Islet precursor cell (in vitro differentiated cells): ENCODE data around the gene ITGB5.
"Not testable (repeated sequence)": the region's sequence is repeated elsewhere in the genome, so short reads cannot be mapped to it uniquely, and the experiment has no call there.

Source experiments
- DNase-seq: peaks from one replicate; pipeline ENCODE4 v3.0.0-alpha.2; 2018

The ITGB5 gene

DNA sequence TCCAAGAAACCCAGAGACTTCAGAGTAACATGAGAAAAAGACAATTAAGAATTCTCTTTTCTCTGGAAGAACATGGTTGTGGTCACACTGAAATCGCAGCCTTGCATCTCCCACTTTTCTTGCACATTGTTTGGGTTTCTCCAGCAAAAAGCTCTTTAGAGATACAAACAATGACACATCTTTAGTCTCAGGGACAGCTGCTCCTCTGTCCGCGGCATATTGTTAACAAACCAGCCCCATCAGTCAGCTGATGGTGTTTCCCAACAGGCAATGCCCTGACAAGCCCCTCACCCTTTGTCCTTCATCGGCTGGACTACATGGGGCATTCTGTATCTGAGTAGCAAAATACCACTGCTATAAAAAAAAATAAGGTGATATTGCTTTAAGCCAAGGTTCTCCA is 103.5 kb downstream of the ITGB5 start:
- no peak for DNase-seq

DNA sequence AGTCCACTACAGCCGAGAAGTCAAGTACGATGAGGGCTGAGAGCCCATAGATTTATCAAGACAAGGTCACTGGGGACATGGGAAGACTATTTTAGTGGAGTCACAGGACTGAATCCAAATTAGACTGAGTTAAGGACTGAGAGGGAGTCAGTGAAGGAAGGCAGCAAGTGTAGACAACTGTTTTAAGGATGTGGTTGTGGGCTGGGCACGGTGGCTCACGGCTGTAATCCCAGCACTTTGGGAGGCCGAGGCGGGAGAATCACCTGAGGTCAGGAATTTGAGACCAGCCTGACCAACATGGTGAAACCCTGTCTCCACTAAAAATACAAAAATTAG is 104.8 kb downstream of the ITGB5 start:
- not testable (repeated sequence) for DNase-seq

DNA sequence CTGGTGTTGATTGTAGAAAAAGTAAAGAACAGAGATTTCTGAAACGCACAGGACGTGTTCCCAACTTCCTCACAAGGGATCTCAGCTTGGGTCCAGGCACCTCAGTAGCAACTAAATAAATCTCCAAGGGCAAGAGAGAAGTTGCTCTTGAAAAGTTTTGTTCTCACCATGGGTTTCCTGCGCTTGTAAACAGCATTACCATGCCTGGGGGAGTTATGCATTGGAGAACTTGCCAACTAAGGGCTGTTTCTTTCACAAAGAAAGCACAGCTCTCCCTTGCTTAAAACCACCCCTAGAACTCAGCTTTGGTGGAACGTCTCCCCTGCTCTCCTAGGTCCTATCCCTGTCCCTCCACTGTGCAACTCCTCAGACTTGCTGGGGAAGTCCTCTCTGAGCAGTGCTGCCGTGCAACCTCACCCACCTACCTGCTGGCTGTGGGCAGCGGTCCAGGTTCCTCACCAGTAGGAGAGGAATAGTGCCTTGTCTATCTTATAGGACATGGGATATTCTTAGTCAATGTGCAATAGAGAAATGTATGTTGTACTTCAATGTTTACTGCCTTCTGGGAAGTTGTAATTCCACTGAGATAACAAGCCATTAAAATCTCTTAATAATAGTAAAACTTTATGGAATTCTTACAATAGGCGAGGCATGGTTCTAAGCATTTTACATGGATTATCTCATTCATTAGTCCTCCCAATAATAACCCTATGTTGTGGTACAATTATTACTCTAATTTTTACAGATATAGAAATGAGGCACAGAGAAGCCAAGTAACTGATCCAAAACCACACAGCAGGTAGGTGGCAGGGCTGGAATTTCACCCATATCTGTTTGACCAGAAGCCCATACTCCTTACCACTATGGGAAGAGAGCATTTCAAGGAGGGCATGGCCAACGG is 105.4 kb downstream of the ITGB5 start:
- DNase-seq = no peak

DNA sequence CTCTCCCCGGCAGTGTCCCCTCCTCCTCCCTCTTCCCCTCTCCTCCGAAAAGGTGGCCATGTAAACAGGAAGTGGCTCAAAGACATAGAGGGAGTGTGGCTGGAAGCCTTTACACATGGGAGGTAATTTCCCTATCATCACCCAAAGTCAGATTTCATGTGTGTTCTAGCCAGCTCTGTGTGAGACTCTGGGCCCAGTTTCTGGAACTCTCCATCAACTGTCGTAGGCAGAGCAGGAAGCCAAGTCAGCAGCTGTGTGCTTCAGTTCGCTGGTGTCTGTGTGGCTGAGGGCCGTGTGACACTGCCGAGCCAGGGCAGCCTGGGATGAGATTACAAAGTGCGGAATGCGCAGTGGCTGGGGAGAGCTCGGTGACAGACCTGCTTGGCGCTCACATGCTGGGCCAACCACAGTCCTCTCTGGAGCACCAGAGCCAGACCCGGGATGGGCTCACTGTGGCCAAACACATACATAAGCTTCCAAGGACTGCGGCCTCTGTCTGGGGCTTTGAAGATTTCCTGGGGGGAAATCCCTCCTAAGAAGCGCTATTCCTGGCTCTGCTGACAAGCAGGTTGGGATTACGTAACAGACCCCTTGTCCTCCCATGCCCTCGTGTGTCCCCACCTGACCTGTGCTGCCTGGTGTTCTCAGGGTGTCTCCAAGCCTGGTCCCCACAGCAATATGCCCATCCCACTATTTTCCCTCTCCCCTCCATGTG is 106.2 kb downstream of the ITGB5 start:
- DNase-seq = peak; percentile 91

DNA sequence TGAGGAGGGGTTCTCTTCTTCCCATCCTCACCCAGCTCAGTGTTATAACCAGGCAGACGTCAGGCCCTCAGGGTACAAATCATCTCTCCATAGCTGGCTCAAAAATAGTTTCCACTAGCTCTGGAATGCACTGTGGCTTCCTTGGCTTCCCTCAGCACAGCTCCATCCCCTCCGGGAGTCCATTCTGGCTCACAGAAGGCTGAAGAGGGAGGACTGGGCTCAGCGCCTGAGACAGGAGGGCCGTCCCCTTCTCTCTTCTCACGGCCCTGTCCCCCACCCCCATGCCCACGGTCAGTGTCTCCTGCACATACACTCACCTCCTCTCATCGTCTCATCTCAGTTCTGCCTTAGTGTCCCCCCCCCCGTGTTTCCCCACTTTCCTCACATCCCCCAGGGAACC is 106.8 kb downstream of the ITGB5 start:
- DNase-seq = peak; percentile 85

DNA sequence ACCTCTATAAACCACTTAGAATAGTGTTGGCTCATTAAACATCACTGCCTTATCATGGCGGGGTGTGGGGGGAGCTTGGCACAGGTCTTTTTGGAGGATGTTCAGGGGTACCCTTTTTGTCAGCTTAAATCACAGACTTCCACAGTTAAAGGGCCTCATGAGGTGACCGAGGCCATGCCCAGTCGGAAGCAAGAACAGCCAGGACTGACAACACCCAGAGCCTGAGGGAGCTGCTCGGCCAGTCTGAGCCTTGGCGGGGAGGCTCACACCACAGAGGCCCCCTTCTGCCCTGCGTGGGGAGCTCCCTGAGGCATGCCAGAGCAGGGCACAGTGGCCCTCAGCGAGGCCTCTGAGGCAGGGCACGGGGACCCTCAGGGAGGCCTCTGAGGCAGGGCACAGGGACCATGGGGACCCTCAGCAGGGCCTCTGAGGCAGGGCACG is 107.4 kb downstream of the ITGB5 start:
- DNase-seq = no peak

DNA sequence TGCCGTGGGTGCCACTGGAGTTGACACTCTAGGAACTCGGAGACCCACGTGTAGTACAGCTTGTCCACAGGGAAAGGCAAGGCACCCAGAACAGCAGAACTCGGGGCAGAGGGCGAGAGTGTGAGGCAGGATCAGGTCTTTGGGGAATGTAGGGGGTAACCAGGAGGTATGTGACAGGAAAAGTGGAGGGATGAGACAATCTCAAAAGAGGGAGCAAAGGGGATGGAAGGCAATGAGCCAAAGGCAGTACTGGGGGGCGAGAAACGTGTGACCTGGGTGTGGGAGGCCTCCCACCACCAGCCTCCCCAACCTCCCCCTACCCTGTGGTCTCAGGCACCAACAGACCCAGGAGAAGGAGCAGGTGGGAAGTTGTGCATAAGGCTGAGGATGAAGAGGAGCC is 108.0 kb downstream of the ITGB5 start:
- DNase-seq = no peak

DNA sequence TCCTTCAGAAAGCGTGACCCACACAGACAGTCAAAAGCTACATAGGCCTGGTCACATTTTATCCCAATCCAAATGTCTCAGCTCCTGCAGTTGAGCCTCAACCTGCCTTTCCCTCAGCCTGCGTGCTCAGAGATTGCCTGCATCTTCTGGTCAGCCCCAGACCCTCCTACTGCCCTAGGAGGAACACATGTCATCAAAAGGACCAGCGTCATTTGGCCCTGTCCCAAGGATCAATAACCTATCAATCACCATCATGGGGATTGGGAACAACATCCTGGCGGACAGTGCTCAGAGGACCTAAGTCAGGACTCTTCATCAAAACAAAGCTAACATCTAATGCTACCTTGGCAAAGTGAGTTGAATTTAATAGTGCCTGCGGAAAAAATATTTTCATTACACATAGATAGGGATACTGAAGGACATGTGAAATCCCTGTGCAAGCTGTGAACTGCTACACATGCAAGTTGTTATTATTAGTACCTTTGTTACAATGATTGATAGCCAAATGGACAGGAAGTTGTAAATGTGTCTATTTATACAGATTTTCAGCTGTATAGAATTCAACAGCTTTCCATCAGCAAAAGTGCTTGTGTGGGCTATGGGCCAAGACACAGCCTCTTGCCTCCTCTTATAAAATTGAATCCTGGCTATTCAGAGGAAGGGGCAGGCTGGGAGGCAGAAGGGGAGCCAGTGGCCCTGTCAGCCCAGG is 109.2 kb downstream of the ITGB5 start:
- DNase-seq = no peak

DNA sequence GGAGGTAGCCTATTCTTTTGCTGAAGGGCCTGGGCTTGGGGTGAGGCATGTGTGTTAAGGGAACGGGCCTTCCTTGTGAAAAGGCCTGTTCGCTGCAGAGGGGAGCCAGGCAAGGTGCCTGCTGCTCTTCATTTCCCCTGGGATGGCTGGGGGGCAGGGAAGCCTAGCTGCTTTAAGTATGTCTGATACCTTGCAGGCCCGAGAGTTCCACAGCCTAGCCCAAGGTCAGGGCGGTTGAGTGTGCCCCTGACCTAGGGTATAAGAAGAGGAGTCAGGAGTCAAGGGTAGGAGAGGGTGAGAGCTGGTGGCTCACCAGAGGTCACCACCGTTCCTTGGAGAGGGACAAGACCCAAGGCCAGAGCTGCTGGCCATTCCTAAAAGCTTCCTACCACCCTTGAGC is 110.3 kb downstream of the ITGB5 start:
- no peak for DNase-seq

DNA sequence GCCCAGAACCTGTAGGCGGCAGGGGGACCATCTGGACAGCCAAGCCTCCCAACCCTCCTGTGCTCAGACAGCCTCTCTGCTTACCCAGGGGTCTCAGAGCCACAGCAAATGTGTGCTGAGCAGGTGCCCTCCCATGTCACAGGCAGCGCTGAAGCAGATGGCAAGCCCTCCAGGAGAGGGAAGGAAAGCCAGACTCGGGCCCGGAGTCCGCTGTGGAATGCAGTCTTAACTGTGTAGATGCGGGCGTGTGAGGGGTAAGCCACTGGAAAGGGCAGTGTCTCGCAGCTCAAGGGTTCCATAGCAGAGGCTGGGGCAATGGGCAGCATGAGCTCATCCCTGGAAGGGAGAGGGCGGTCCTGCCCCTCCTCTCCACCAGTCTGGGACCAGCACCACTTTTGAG is 111.3 kb downstream of the ITGB5 start:
- DNase-seq = no peak

DNA sequence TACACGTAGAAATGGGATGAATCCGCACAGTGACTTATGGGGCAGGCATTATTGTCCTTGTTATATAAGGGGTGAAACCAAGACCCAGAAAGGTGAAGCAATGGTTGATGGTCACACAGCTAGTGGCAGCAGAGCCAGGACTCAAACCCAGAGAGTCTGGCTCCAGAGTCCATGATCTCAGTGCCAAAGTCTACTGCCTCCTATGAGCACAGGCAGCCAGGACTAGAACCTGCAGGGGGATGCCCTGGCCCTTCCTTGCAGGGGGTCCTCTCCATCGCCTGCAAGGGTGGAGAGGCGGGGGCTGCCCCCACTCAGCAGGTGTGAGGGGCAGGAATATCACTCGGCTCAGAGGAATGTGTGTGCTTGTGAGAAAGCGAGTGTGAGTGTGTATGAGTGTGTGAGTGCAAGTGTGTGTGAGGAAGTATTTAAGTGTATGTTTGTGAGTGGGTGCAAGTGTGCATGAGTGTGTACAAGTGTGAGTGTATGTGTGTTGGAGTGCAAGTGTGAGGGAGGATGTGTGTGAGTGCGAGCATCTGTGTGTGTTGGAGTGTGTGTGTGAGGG is 112.2 kb downstream of the ITGB5 start:
- no peak for DNase-seq

DNA sequence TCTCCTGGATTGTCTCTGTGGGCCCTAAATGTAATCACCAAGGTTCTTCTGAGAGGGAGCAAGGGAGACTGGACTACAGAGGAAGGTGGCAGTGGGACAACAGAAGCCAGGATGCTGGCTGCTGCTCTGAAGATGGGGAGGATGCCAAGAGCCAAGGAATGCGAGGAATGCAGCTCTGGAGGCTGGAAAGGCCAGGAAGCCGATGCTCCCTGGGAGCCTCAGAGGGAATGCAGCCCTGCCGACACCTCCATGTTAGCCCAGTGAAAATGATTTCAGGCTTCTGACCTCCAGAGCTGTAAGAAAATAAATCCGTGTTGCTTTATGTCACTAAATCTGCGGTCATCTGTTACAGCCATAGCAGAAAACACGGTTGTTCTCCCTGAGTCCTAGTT is 112.8 kb downstream of the ITGB5 start:
- peak; percentile 94 for DNase-seq

DNA sequence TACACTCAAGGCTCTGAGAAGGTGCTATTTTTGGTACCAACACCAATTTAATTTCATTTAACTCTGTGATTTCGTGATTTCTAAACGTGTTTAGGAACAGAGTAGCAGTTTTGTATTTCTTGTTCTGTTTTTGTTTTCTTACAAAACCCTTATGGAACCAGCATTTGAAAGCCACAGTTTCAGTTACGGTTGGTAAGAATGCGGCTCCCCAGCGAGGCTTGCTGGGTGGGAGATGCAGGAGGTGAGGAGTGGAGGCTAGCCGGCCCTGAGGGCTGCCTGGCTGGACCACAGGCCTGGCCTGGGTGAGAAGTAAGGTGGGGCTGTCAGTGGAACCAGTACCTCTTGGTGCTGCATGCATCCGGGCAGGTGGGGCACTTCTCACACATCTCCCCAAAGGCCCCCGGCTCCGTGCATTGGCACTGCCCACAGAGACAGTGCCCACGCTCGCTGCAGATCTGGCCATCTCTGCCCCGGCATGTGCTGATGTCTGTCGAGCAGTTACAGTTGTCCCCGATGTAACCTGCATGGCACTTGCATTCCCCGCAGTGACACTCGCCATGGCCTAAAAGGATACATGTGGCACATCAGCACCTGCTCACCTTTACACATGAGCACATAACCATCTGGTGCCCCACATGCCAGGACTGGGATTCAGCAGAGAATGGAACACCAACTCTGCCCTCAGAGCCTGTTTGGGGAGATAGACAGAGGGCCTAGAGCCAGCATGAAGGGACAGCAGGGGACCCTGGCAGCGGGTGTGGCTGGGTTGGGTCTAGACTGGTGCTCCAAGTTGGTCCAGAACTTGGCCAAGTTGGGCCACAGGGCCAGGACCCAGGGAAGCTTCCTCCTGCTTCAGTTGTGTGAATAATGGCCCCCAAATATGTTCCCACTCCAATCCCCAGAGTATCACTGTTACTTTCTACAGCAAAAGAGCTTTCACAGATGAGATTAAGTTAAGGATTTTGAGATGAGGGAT is 113.5 kb downstream of the ITGB5 start:
- DNase-seq = no peak

DNA sequence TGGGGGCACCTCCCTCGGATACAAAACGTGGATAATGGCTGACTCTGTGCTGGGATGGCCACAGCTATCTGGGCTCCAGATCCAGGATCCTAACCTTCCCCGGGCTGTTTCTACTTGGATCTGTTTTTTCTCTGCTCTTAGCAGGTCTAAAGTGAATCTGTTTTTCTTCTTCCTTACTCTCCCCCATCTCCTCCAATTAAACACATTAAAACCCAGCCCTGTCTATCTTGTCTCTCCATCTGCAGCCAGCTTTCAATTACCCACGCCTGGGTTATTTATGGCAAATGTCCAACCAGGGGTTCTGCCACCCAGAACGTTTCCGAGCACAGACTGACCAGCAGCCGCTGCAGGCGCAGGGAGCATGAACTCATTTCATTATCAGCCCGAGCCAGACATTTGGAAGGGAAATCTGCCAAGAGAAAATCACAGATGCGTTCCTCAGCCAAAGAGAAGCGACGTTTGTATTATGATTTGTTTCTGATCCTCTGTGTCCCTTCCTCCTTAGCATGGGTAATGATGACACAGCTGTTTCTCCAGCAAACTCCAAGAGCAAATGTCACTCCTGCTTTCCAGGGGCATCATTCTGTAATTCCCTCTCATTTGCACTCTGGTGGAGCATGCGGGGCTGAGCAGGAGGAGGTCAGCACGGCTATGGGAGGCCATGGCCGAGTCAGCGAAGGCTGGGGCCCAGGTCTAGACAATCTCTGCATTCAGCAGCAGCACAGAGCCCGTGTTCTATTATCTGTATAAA is 114.9 kb downstream of the ITGB5 start:
- DNase-seq = peak; percentile 93

DNA sequence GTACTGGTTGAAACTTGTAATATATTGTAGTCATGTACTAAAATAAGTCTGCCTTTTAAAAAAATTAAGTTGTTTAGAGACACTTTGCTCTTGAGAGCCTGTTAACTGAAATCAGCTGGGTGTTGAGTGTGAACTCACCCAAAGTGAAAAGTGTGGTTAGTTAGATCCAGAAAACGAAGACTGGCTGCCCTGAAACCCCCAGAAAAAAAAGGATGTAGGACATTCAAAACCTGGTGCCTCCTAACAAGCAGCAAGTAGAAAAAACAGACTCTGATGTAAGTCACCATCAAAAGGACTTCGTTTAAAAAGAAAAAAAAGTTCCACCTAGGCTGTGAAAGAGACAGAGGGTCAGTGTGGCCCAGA is 116.1 kb downstream of the ITGB5 start:
- DNase-seq = no peak

DNA sequence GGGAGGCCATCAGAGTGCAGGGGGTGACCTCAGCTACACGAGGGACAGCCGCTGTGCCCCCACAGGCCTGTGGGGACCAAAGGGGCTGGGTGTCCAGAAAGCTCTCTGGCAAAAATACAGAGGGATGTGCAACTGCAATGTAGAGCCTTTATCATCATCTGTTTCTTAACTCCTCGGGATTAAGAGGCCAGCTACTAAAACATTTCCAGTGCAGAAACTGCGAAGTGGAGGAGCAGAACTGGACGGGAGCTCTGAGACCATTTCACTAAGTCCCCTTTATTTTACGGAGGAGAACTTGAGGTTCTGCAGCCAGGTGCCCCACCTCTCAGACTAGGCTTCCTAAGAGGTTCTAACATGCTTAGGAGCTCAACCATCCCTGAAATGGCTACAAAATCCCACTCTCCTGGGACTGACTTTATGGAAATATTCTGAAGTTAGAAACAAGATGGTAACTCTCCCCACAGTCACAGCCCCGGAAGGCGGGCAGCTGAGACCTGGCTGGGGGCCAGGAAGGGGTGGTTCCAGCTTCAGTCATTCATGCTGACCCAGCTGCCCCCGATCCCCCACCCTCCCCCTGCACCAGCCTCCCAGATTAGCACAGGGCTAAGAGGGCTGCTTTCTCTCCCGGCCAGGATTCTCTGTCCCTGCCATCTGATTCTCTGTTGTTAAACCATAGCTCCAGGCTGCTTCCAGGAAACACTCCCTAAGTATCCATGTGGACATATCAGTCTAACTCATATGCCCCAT is 116.7 kb downstream of the ITGB5 start:
- peak; percentile 74 for DNase-seq

DNA sequence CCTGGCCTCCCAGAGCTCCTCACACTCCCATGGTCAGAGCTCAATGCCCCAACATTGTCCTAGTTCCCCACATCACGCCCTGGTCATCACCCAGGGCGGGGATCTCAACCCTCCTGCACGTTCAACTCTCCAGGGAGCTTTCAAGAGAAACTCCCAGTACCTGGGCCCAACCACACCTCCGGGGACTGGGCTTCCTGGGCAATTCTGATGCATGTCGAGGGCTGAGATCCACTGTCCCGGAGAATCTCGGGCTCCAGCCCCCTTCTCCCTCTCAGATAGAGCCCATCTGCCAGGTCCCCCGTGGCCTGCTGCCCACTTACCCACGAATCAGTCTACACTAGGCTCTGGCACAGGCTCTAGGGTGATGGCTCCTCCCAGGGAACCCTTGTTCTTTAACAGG is 117.7 kb downstream of the ITGB5 start:
- no peak for DNase-seq

DNA sequence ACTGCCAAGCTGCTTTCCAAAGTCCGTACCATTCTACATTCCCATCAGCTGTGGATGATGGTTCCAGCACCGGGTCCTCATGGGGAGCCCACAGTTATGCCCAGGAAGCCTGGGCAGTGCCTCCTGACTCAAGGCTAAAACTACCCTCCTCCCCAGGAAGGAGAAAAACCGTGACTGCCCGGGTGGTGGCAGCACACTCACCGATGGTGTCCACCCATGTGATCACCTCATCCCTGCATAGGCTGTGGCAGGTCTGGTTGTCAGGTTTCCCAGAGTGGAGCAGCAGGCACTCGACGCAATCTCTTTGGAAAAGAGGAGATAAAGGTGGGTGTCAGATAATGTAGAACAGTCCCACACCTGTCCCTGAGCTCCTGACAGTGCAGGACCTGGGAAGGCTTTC is 118.4 kb downstream of the ITGB5 start:
- DNase-seq = no peak

DNA sequence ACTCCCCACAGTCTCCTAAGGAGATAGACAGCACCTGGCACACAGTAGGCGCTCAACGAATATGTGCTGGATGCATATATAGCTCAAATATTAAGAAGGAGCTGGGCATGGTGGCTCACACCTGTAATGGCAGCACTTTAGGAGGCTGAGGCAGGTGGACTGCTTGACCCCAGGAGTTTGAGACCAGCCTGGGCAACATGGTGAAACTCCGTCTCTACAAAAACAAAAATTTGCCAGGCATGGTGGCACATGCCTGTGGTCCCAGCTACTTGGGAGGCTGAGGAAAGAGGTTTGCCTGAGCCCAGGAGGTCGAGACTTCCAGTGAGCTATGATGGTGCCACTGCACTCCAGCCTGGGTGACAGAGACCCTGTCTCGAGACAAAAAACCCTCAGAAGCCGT is 119.5 kb downstream of the ITGB5 start:
- DNase-seq = no peak

DNA sequence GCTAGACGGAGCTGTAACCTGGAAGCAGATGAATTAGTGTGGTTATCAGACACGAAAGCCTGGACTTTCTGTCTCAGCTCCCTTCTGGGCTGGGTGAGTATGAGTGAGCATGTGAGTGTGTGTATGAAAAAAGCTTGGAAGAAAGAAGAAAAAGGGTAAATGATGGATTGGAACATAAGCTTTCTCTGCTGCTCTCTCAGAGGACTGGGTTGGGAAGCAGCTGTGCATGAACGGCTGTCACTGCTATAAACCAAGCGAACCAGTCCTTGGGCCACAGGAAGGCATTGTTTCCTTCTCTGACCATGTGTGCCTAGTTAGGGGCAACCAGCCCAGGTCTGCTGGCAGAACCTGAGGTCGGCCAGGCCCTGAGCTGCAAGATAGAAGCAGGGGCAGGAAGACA is 119.9 kb downstream of the ITGB5 start:
- DNase-seq = no peak
